ENCODE data around the gene TCEA3.

DNA sequence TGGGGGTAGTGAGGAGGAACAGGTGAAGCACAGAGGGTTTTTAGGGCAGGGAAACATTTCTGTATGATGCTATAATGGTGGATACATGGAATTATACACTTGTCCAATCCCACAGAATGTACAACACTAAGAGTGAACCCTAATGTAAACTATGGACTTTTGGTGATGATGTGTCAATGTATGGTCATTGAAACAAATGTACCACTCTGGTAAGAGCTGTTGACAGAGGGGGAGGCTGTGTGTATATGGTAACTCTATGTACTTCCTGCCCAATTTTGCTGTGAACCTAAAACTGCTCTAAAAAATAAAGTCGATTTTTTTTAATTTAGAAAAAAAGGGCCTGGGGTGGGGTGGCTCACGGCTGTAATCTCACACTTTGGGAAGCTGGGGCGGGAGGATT, 36.5 kb upstream of the TCEA3 start:
- TF ChIP-seq, protein P1, sequence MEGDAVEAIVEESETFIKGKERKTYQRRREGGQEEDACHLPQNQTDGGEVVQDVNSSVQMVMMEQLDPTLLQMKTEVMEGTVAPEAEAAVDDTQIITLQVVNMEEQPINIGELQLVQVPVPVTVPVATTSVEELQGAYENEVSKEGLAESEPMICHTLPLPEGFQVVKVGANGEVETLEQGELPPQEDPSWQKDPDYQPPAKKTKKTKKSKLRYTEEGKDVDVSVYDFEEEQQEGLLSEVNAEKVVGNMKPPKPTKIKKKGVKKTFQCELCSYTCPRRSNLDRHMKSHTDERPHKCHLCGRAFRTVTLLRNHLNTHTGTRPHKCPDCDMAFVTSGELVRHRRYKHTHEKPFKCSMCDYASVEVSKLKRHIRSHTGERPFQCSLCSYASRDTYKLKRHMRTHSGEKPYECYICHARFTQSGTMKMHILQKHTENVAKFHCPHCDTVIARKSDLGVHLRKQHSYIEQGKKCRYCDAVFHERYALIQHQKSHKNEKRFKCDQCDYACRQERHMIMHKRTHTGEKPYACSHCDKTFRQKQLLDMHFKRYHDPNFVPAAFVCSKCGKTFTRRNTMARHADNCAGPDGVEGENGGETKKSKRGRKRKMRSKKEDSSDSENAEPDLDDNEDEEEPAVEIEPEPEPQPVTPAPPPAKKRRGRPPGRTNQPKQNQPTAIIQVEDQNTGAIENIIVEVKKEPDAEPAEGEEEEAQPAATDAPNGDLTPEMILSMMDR (IDR thresholded peaks at IDR 0.05; ENCODE audit: insufficient read depth, low read length) = no peak
- TF ChIP-seq POLR2AphosphoS5 (IDR thresholded peaks at IDR 0.05; ENCODE audit: low read depth) (no peak), GABPA (IDR thresholded peaks at IDR 0.05; ENCODE audit: low read depth) (no peak), REST (IDR thresholded peaks at IDR 0.05; ENCODE audit: insufficient replicate concordance, low read depth) (no peak)

All from HL-60 (cell line).